ENCODE results near the gene ZC3H4.
"Not testable (repeated sequence)": the region's sequence is repeated elsewhere in the genome, so short reads cannot be mapped to it uniquely, and the experiment has no call there.

The ZC3H4 gene

GRCh38 chr19:47050562-47050961, 63.0 kb downstream of the ZC3H4 start:
- DNase-seq (ENCODE audit: low read depth in 3 of 3, low spot score in 1 of 3) = not testable (repeated sequence)

DNA sequence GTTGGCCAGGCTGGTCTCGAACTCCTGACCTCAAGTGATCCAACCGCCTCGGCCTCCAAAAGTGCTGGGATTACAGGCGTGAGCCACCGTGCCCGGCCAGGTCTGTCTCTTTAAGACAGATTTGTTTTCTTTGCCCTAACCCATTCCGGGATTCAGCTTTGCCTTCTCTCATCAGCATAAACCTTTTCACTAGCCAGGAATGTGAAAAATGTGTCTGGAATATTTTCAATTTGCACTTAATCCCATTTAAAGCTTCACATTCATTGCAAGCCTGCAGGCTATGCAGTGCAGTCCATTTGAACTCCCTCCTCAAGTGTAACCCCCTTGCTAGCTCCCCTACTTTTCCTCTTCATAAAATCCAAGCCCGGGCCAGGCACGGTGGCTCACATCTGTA, 64.3 kb downstream of the ZC3H4 start:
- no peak for DNase-seq (ENCODE audit: low read depth in 3 of 3, low spot score in 1 of 3)

DNA sequence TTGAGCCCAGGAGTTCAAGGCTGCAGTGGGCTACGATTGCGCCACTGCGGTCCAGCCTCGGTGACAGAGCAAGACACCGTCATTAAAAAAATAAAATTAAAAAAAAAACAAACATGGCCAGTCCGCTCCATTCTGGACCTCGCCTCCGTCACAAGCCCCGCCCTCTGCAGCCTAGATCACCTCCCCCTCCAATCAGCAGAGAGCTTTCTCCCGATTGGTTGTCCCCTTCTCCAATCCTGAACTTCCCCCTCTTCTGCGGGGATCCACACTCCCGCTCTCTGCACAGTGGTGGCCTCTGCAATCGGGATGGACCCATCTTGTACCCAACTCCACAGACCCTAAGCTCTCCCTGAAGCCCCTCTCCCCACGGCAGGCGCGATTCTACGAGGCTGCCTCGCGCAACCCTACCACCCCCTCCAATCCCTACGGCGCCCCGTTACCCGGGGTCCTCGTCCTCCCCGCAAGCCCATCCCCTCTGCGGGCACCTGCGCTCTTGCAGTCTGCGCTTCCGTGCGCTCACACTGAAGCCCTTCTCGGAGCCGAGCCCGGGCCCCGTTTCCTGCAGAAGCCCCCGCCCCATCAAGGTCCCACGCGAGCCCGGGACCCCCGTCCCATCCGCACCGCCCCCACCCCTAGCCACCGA, 65.7 kb downstream of the ZC3H4 start:
- peak in 2 of 3 donors; percentile 18 to 25 for DNase-seq (ENCODE audit: low read depth in 3 of 3, low spot score in 1 of 3)

DNA sequence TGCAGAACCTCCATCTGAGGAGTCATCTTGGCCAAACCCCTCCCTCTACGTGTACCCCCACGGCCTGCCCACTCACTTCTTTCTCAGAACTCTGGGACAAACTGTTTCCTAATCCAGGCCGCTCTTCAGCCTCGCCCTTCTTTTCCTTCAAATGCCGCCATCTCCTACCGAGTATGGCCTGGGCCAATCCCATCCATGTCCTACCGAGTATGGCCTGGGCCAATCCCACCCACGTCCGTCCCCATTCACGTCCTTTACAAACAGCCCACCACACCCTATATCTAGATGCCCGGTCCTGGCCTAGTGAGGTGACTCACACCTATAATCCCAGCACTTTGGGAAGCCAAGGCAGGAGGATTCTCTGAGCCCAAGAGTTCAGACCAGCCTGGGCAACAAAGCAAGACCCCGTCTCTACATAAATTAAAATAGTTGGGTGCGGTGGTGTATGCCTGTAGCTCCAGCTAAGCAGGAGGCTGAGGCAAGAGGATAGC, 66.3 kb downstream of the ZC3H4 start:
- DNase-seq (ENCODE audit: low read depth in 3 of 3, low spot score in 1 of 3) = no peak

GRCh38 chr19:47045867-47046470, 67.6 kb downstream of the ZC3H4 start:
- no peak for DNase-seq (ENCODE audit: low read depth in 3 of 3, low spot score in 1 of 3)

- no peak for DNase-seq (ENCODE audit: low read depth in 3 of 3, low spot score in 1 of 3)
Observed at GRCh38 chr19:47044946-47045866, 68.4 kb downstream of the ZC3H4 start.

DNA sequence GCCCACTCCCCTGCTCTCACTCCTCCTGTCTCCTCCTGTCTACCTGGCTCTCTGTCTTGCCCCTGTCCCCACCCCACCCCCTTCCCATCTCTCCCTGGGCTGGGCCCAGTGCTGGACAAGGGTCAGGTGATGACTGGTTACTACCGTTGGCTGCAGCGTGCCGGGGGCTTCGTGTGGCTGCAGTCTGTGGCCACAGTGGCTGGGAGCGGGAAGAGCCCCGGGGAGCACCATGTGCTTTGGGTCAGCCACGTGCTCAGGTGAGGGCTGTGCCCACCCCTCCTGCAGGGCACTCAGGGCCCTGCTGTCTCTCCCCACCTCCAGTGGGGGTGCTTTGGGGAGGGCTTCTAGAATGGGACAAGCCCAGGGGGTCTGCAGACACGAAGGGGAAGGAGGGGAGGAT, 72.7 kb downstream of the ZC3H4 start:
- DNase-seq (ENCODE audit: low read depth in 3 of 3, low spot score in 1 of 3) = no peak

DNA sequence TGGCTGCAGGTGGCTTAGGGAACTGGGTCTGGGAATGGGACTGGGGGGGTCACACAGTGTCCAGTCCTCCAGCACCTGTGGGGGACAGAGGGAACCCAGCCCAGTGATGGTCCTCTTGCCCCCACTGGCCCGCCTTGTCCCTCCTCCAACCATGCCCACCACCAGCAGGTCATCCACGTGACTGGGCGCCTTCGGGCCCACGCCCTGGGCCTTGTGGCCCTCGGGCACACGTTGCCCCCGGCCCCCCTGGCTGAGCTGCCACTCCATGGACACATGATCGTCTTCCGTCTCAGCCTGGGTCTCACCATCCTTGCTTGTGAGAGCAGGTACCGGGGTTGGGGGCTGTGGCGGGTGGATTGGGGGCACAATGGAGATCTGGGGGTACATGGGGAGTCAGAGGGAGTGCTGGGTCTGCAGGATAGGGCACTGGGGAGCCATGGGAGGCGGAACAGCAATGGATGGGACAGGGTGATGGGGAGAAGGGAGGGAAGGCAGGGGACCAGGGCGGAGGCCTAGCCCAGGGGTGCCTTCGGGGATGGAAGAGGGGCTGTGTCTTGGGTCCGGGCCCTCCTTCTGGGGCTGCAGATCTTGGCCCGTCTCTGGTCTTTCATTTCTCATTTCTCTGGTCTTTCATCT, 74.2 kb downstream of the ZC3H4 start:
- no peak for DNase-seq (ENCODE audit: low read depth in 3 of 3, low spot score in 1 of 3)

DNA sequence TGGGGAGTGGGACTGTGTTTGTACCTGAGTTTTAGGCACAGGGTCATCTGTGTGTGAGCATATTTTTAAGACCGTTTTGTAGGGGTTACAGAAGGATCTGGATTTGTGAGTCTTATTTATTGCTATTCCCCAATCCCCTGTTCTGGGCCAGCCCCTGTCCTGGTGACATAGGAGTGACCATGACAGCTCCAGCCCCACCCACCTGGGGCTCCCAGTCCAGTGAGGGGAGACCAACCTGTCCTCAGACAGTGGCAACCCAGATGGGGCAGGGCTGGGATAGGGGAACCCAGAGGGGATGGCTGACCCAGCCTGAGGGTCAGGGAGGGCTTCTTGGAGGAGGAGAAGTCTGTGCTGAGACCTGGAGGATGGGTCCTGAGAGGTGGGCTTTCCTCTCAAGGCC, 75.8 kb downstream of the ZC3H4 start:
- no peak for DNase-seq (ENCODE audit: low read depth in 3 of 3, low spot score in 1 of 3)

GRCh38 chr19:47036097-47036651, 77.4 kb downstream of the ZC3H4 start:
- DNase-seq (ENCODE audit: low read depth in 3 of 3, low spot score in 1 of 3) = no peak

DNA sequence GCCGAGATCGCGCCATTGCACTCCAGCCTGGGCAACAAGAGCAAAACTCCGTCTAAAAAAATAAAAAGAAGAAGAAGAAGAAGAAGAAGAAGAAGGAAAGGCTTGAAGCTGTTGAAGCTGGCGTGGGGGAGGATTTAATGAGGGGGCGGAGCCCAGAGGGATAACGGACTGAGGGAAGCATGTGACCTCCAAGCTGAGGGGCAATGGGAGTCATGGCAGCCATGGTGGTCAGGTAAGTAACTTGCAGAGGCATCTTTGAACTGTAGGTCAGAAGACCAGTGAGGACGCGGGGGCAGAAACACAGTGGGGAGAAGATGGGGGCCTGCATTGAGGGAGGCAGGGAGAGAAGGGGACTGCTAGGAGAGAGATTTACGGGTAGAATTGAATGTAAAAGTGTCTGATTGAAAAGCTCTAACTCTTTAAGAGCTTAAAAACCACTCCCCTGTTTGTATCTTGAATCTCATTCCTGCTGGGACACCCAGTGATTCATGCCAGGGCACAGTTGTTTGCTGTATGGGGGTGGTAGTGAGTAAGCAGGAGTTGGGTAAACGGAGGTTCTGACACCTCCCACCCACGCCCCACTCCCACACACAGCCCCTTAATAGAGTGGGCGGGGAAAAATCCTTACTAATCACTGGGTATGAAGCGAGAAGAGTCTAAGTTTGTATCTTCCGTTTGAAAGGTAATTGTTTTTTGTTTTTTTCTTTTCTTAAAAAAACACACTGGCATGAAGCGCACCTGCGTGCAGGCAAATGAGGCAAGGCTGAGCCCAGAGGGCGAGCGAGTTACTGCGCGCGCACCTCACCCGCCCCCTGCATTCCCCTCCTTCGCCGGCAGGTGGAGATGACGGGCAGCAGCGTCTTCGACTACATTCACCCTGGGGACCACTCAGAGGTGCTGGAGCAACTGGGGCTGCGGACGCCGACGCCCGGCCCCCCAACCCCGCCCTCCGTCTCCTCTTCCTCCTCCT, 78.2 kb downstream of the ZC3H4 start:
- peak; percentile 77 to 98 (median 90) for DNase-seq (ENCODE audit: low read depth in 3 of 3, low spot score in 1 of 3)

GRCh38 chr19:47032171-47032811, 81.3 kb downstream of the ZC3H4 start:
- DNase-seq (ENCODE audit: low read depth in 3 of 3, low spot score in 1 of 3) = peak; percentile 40 to 54 (median 43)

- no peak for DNase-seq (ENCODE audit: low read depth in 3 of 3, low spot score in 1 of 3)
Observed at GRCh38 chr19:47028195-47028601, 85.4 kb downstream of the ZC3H4 start.

- DNase-seq (ENCODE audit: low read depth in 3 of 3, low spot score in 1 of 3) = no peak
Observed at GRCh38 chr19:47027586-47028088, 85.9 kb downstream of the ZC3H4 start.

GRCh38 chr19:47026889-47027288, 86.7 kb downstream of the ZC3H4 start:
- no peak for DNase-seq (ENCODE audit: low read depth in 3 of 3, low spot score in 1 of 3)

- no peak for DNase-seq (ENCODE audit: low read depth in 3 of 3, low spot score in 1 of 3)
Observed at GRCh38 chr19:47026156-47026555, 87.4 kb downstream of the ZC3H4 start.

GRCh38 chr19:47024502-47024901, 89.1 kb downstream of the ZC3H4 start:
- no peak for DNase-seq (ENCODE audit: low read depth in 3 of 3, low spot score in 1 of 3)

- no peak for DNase-seq (ENCODE audit: low read depth in 3 of 3, low spot score in 1 of 3)
Observed at GRCh38 chr19:47023448-47023794, 90.2 kb downstream of the ZC3H4 start.
